H1 (cell line): ENCODE measurements around the gene TMEM164. TPM values are rescaled to one million over a fixed set of nuclear protein-coding genes. Genes with fewer than 3 reads are reported as not detected.

ENCODE experiments used
- CTCF ChIA-PET: fragments of 300-600 bp; sonication (Branson Sonifier 250); formaldehyde crosslinking; loops from one replicate; lab custom pipeline; 2021; ENCODE audit not compliant: partially characterized antibody; lab: Charles Lee
- POLR2A ChIA-PET: fragments of 300-600 bp; sonication (Branson Sonifier 250); formaldehyde crosslinking; loops from one replicate; lab custom pipeline; 2021; ENCODE audit warnings: inconsistent platforms; ENCODE audit not compliant: partially characterized antibody; lab: Charles Lee
- DNase-seq, 2 experiments: peaks; one replicate each; pipeline versions ENCODE4 v3.0.0 to v3.0.0-alpha.2; 2010 to 2022; ENCODE audit warnings: low spot score in 2 of 2, low read depth in 1 of 2, mixed read lengths in 1 of 2
- FAIRE-seq: peaks from 2 replicates; lab custom pipeline; 2011; peaks lifted over from hg19 to GRCh38; lab: Jason Lieb, UNC
- H2AFZ ChIP-seq: 2 replicates; pipeline ENCODE4 v1.8.1; 2012; ENCODE audit warnings: low read length, inconsistent platforms
- H2AK5ac ChIP-seq: 2 replicates; pipeline ENCODE4 v1.6.1; 2013; ENCODE audit warnings: low read depth, low read length
- H2BK120ac ChIP-seq: replicated peaks from 2 replicates; pipeline ENCODE3; 2013; ENCODE audit warnings: low read depth, low read length, inconsistent platforms
- H2BK12ac ChIP-seq: 2 replicates; pipeline ENCODE4 v1.6.1; 2013; ENCODE audit warnings: low read depth, low read length
- H2BK15ac ChIP-seq: 2 replicates; pipeline ENCODE4 v1.6.1; 2013; ENCODE audit warnings: low read length
- H2BK20ac ChIP-seq: 2 replicates; pipeline ENCODE4 v1.6.1; 2013; ENCODE audit warnings: low read length
- H2BK5ac ChIP-seq: 2 replicates; pipeline ENCODE4 v1.6.1; 2013; ENCODE audit warnings: low read depth, low read length
- H3K14ac ChIP-seq: 2 replicates; pipeline ENCODE4 v1.6.1; 2013; ENCODE audit warnings: inconsistent platforms; ENCODE audit not compliant: insufficient read length
- H3K18ac ChIP-seq: 2 replicates; pipeline ENCODE4 v1.6.1; 2013; ENCODE audit warnings: low read length; ENCODE audit errors: extremely low read depth
- H3K23ac ChIP-seq: 2 replicates; pipeline ENCODE4 v1.6.1; 2013; ENCODE audit warnings: inconsistent platforms; ENCODE audit not compliant: insufficient read length
- H3K23me2 ChIP-seq: 2 replicates; pipeline ENCODE4 v1.6.1; 2013; ENCODE audit warnings: low read depth, low read length
- H3K27ac ChIP-seq: 2 replicates; pipeline ENCODE4 v1.6.1; 2011; ENCODE audit warnings: low read depth, low read length, inconsistent platforms
- H3K27me3 ChIP-seq, 4 experiments: replicated peaks in 1 of 4; 1 replicate in 1 of 4; 2 replicates in 3 of 4; pipeline versions ENCODE4 v1.6.1 to v1.8.1; 2011 to 2013; ENCODE audit warnings: low read length in 3 of 4, mild to moderate bottlenecking in 3 of 4, inconsistent platforms in 2 of 4, mixed read lengths in 2 of 4, moderate library complexity in 1 of 4; ENCODE audit not compliant: control insufficient read depth in 3 of 4, insufficient read depth in 3 of 4; ENCODE audit errors: extremely low read depth in 1 of 4
- H3K36me3 ChIP-seq, 4 experiments: 2 replicates each; pipeline versions ENCODE4 v1.6.1 to v1.8.1; 2011 to 2013; ENCODE audit warnings: mild to moderate bottlenecking in 4 of 4, low read length in 3 of 4, moderate library complexity in 2 of 4, control low read depth in 1 of 4, inconsistent platforms in 1 of 4; ENCODE audit not compliant: insufficient read depth in 4 of 4, control insufficient read depth in 2 of 4
- H3K4ac ChIP-seq: replicated peaks from 2 replicates; pipeline ENCODE3; 2013; ENCODE audit warnings: low read length, low read depth, mixed read lengths, inconsistent platforms; ENCODE audit not compliant: insufficient read length
- H3K4me1 ChIP-seq, 4 experiments: replicated peaks in 1 of 4; 1 replicate in 1 of 4; 2 replicates in 3 of 4; pipeline versions ENCODE4 v1.6.1 to v1.8.1; 2011 to 2013; ENCODE audit warnings: low read length in 3 of 4, inconsistent platforms in 2 of 4, mixed read lengths in 1 of 4; ENCODE audit not compliant: insufficient read depth in 4 of 4, control insufficient read depth in 3 of 4
- H3K4me2 ChIP-seq, 2 experiments: 2 replicates each; pipeline versions ENCODE4 v1.6.1 to v1.8.1; 2011 to 2013; ENCODE audit warnings: low read depth in 2 of 2, low read length in 2 of 2, control low read depth in 1 of 2, inconsistent platforms in 1 of 2, mild to moderate bottlenecking in 1 of 2; ENCODE audit not compliant: insufficient read depth in 1 of 2
- H3K4me3 ChIP-seq, 4 experiments: fragments of 200-600, 300-600 bp in 1 of 4; sonication (generic), shearing (Covaris generic), sonication (Bioruptor Twin) in 1 of 4; 2 replicates each; pipeline versions ENCODE4 v1.5.1 to v1.8.1; 2011 to 2016; ENCODE audit warnings: low read length in 4 of 4, low read depth in 3 of 4, control low read depth in 2 of 4, inconsistent platforms in 2 of 4, mild to moderate bottlenecking in 2 of 4, mixed read lengths in 1 of 4, moderate library complexity in 1 of 4; ENCODE audit not compliant: insufficient read depth in 2 of 4; ENCODE audit errors: extremely low read depth in 1 of 4
- H3K56ac ChIP-seq: replicated peaks from 2 replicates; pipeline ENCODE3; 2013; ENCODE audit warnings: low read depth, mild to moderate bottlenecking, mixed read lengths, low read length, inconsistent platforms; ENCODE audit not compliant: insufficient read length
- H3K79me1 ChIP-seq: 2 replicates; pipeline ENCODE4 v1.6.1; 2013; ENCODE audit warnings: low read depth, low read length, control low read depth
- H3K79me2 ChIP-seq, 2 experiments: 2 replicates each; pipeline versions ENCODE4 v1.6.1 to v1.8.1; 2012 to 2013; ENCODE audit warnings: low read length in 2 of 2, mild to moderate bottlenecking in 2 of 2, inconsistent platforms in 1 of 2; ENCODE audit not compliant: insufficient read depth in 2 of 2, control insufficient read depth in 1 of 2
- H3K9ac ChIP-seq, 4 experiments: replicated peaks in 1 of 4; 1 replicate in 1 of 4; 2 replicates in 3 of 4; pipeline versions ENCODE4 v1.6.1 to v1.8.1; 2011 to 2013; ENCODE audit warnings: low read depth in 3 of 4, low read length in 3 of 4, control low read depth in 2 of 4, mild to moderate bottlenecking in 2 of 4, moderate library complexity in 2 of 4, inconsistent platforms in 1 of 4; ENCODE audit errors: extremely low read depth in 1 of 4
- H3K9me3 ChIP-seq, 2 experiments: 2 replicates each; pipeline versions ENCODE4 v1.6.1 to v1.8.1; 2012 to 2013; ENCODE audit warnings: mild to moderate bottlenecking in 2 of 2, moderate library complexity in 2 of 2, control low read depth in 1 of 2, inconsistent platforms in 1 of 2, low read depth in 1 of 2, low read length in 1 of 2, mixed read lengths in 1 of 2; ENCODE audit not compliant: insufficient read depth in 2 of 2
- H4K20me1 ChIP-seq, 2 experiments: replicated peaks in 1 of 2; 2 replicates each; pipeline versions ENCODE3 to v1.8.1; 2011 to 2013; ENCODE audit warnings: inconsistent platforms in 2 of 2, low read length in 2 of 2, mild to moderate bottlenecking in 1 of 2; ENCODE audit not compliant: insufficient read depth in 2 of 2, control insufficient read depth in 1 of 2
- H4K5ac ChIP-seq: 2 replicates; pipeline ENCODE4 v1.6.1; 2013; ENCODE audit warnings: low read length, low read depth, mixed read lengths, inconsistent platforms; ENCODE audit not compliant: insufficient read length
- H4K8ac ChIP-seq: 2 replicates; pipeline ENCODE4 v1.8.0; 2013; ENCODE audit warnings: mild to moderate bottlenecking, moderate library complexity, low read length, inconsistent platforms; ENCODE audit not compliant: insufficient read depth; ENCODE audit errors: extremely low read depth
- H4K91ac ChIP-seq: replicated peaks from 2 replicates; pipeline ENCODE3; 2013; ENCODE audit warnings: low read length, mixed read lengths, inconsistent platforms; ENCODE audit not compliant: insufficient read length
- SAP30 ChIP-seq: fragments of 300-600 bp; sonication (generic); IDR thresholded peaks from 2 replicates; pipeline ENCODE4 v1.7.1; 2012; ENCODE audit warnings: low read length, moderate library complexity, mild to moderate bottlenecking, inconsistent platforms; ENCODE audit not compliant: insufficient read depth, insufficient replicate concordance
- WGBS, 2 experiments: shearing (Covaris generic) in 1 of 2; methylation state at CpG; one replicate each; pipeline versions ENCODE4 v1.1.6 to v1.1.7; 2013 to 2015; ENCODE audit warnings: low lambda C conversion rate in 2 of 2, mixed read lengths in 2 of 2, inconsistent platforms in 1 of 2, low coverage in 1 of 2, missing lambda C conversion rate in 1 of 2; ENCODE audit not compliant: insufficient replicate concordance in 2 of 2, insufficient coverage in 1 of 2, insufficient read length in 1 of 2; ENCODE audit errors: extremely low coverage in 1 of 2, missing lambda C conversion rate in 1 of 2; 5-methylcytosine and 5-hydroxymethylcytosine counted together
- polyA plus RNA-seq, 7 experiments: library from polyadenylated mRNA; depleted of rRNA in 3 of 7; stranded (reverse) in 5 of 7; unstranded in 2 of 7; fragments of >200 nt in 5 of 7; fragments of 200-250 nt in 2 of 7; gene quantifications; 1 replicate in 5 of 7; 2 replicates in 1 of 7; 4 replicates in 1 of 7; pipeline versions ENCODE4 v1.2.1 to v1.2.3, GENCODE V29; 2011 to 2013; ENCODE audit warnings: missing spikeins in 2 of 7, mixed read lengths in 2 of 7
- total RNA-seq: library from RNA; stranded (reverse); fragmentation: NEBNext Ultra II Directional; extraction: Animal tissue kit (Norgen Biotek cat#: 25700); gene quantifications from 2 replicates; pipeline ENCODE4 v1.2.1, GENCODE V29; 2021

The TMEM164 gene
- total and polyA plus RNA-seq, 2 of the 8 experiments (the other 6 are each of a cell fraction or from before 2014, with no cell fraction given): 7.3 to 14.8 TPM

DNA sequence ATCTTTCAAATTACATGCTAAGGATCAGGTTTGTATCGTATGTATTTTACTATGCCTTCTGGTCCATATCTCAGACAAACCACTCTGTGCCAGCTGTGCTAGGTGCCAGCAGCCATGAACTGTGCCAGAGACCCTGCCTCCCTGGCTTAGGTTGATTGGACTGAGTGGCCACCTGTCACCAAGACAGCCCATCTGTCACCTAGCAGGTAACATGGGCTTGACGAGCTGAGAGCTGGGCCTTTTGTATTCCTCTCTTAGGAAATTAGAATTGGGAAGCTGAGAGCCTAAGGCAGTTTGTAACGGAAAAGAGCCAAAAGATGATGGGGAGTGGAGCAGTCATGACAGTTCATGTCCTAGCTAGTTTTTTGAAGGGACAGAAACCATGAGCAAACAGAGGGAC lies 42.5 kb downstream of the TMEM164 start:
- FAIRE-seq (no peak), DNase-seq (no peak)
- no peak overlapping the region for H2BK12ac ChIP-seq
- H2BK15ac ChIP-seq: no peak overlapping the region
- H4K8ac ChIP-seq: no peak overlapping the region
- no peak overlapping the region for H2BK5ac ChIP-seq
- no peak overlapping the region for H2BK120ac ChIP-seq
- no peak overlapping the region for H3K4ac ChIP-seq
- no peak overlapping the region for H4K91ac ChIP-seq
- no peak overlapping the region for H3K4me3 ChIP-seq
- H2AK5ac ChIP-seq: no peak overlapping the region
- H2BK20ac ChIP-seq: no peak overlapping the region
- ChIA-PET POLR2A (interaction anchor here (0.6 kb wide), 1 partner anchor 35 kb away, joined by 3 read pairs; no protein-coding TSS in a partner anchor), CTCF (interaction anchor here (0.8 to 1.3 kb wide), 5 partner anchors 9 to 121 kb away, joined by 3 to 4 read pairs (median 3); no protein-coding TSS in a partner anchor)
- H3K4me1 ChIP-seq: peaks cover 0 to 16% (median 2%) of the 10 kb centered on the region in 4 experiments; a peak in 3 of 7 replicates
- H3K9me3 ChIP-seq: no peaks in the 10 kb centered on the region
- H3K23me2 ChIP-seq: no peaks in the 10 kb centered on the region
- H3K56ac ChIP-seq: no peak overlapping the region
- no peak overlapping the region for H3K27ac ChIP-seq
- H3K23ac ChIP-seq: no peak overlapping the region
- no peaks in the 10 kb centered on the region for H3K27me3 ChIP-seq
- no peak for TF ChIP-seq SAP30
- H3K79me2 ChIP-seq: no peaks in the 10 kb centered on the region
- H3K14ac ChIP-seq: no peak overlapping the region
- H2AFZ ChIP-seq: no peak overlapping the region
- H3K36me3 ChIP-seq: no peaks in the 10 kb centered on the region
- peaks cover 0 to 1% of the 10 kb centered on the region in 2 experiments for H4K20me1 ChIP-seq
- no peaks in the 10 kb centered on the region for H3K79me1 ChIP-seq
- H3K18ac ChIP-seq: no peak overlapping the region
- H4K5ac ChIP-seq: no peak overlapping the region
- H3K9ac ChIP-seq: no peak overlapping the region
- WGBS, 2 experiments: 64% methylated on average over 3 of the region's 3 CpGs; no CpG with 5 or more reads in 1 of the 2 experiments
- no peak overlapping the region for H3K4me2 ChIP-seq
